NCI-H1092 treated with DMSO at 0.1 percent for 48 hours (cell line): ENCODE measurements around the gene OR7C2.
"Not testable (repeated sequence)": the region's sequence is repeated elsewhere in the genome, so short reads cannot be mapped to it uniquely, and the experiment has no call there.

Experiments
- DNase-seq: peaks from one replicate; lab custom pipeline; 2025; lab: John Stamatoyannopoulos, UW

OR7C2 gene

DNA sequence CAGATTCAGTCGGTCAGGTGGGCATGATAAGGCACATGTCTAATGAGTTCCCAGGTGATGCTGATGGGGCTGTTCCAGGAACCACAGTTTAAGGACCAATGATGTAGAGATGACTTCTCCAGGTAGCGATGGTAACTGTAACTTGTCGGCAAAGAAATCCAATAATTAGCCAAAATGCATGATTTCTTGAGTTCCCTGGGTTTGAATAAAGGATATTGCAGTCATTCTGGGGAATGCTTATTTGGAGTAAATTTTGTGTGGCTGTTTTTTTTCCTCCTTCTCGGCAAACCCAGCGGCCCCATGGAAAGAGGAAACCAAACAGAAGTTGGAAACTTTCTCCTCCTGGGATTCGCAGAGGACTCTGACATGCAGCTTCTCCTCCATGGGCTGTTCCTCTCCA, at the start of gene OR7C2:
Gene OR7C2 (plus strand): TSS at position 301 of the 400 bp plus-strand sequence. CDS start 0 bp downstream, at position 301.
- DNase-seq, result no peak

GRCh38 chr19:14901675-14902260, 39.5 kb upstream of the OR7C2 start:
- no peak for DNase-seq

DNA sequence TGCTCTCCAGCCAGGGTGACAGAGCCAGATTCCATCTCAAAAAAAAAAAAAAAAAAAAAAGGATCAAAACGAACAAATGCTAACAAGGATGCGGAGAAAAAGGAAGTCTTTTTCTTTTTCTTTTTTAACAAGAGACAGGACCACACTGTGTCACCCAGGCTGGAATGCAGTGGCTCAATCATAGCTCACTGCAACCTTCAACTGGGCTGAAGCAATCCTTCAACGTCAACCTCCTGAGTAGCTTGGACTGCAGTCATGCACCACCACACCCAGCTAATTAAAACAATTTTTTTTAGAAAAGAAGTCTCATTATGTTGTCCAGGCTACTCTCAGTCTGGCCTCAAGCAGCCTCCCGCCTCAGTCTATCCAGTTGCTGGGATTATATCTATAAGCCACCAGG, 34.6 kb upstream of the OR7C2 start:
- no peak for DNase-seq

GRCh38 chr19:14915116-14915515, 26.2 kb upstream of the OR7C2 start:
- no peak for DNase-seq

DNA sequence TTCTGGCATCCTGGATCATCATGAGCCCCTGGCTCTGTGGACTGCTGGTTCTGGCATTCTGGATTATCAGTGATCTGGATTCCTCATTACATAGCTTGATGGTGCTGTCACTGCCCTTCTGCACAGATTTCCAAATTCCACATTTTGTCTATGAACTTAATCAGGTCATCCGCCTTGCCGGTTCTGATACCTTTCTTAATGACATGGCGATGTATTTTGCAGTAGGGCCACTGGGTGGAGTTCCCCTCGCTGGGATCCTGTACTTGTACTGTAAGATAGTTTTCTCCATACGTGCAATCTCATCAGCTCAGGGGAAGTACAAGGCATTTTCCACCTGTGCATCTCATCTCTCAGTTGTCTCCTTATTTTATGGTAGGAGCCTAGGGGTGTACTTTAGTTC, 24.4 kb upstream of the OR7C2 start:
- no peak for DNase-seq

DNA sequence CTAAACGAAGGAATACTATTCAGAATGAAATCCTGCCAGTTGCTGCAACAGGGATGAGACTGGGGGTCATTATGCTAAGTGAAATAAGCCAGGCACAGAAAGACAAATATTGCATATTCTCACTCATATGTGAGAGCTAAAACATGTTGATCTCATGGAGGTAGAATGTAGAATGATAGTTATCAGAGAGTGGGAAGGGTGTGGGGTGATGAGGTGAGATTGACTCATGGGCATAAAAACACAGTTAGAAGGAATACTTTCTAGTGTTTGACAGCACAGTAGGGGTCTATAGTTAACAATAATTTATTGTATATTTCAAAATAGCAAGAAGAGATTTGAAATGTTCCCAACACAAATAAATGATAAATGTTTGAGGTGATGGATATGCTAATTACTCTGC, 7.8 kb upstream of the OR7C2 start:
- DNase-seq, result no peak

- no peak for DNase-seq
These were observed 1.0 kb upstream of the OR7C2 start for GRCh38 chr19:14940266-14940665.

DNA sequence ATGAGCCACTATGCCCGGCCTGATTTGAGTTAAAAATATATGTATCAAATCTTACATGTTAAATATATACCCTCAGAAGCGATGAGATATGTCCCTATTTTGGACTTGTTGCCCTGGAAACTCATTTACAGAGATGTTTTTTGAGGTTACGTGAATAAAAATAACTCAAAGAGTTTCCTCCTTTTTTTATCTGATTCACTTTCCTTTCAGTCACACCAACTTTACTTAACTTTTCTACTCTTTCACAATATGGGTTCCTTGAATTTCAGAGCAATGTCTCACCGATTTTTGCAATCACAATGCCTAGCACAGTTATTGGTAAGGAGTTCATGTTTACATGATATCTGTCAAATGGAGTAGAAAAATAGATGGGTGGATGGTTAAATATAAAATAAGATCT, 2.3 kb downstream of the OR7C2 start:
- DNase-seq, result no peak

- no peak for DNase-seq
These were observed 3.2 kb downstream of the OR7C2 start for GRCh38 chr19:14944456-14944855.

DNA sequence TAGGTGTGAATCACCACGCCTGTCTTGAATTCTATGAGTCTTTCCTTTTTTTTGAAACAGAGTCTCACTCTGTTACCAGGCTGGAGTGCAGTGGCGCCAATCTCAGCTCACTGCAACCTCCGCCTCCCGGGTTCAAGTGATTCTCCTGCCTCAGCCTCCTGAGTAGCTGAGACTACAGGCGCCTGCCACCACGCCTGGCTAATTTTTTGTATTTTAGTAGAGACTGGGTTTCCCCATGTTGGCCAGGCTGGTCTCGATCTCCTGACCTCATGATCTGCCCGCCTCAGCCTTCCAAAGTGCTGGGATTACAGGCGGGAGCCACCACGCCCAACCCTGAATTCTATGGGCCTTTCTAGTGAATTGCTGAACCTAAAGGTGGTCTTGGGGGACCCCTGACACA, 8.1 kb downstream of the OR7C2 start:
- not testable (repeated sequence) for DNase-seq

DNA sequence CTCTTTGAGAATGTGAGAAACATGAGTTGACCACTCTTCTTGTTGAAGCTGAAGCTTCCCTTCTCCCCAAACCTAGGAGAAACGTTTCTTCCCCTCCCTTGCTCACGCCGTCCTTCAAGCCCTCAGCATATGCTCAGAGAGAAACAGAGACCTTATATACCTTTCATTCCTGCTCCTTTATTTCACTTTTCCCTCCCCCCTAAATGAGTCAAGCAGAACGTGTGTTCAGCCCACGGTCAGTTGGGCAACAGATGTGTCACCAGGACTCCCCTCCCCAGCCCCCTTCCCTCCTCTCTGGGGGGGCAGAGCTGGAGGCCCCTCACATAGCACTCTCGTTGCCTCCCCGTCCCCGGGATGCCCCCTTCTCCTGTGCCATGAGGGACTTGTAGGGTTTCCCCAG, 8.6 kb downstream of the OR7C2 start:
- DNase-seq, result no peak

- no peak for DNase-seq
These were observed 9.1 kb downstream of the OR7C2 start for GRCh38 chr19:14950421-14950820.

DNA sequence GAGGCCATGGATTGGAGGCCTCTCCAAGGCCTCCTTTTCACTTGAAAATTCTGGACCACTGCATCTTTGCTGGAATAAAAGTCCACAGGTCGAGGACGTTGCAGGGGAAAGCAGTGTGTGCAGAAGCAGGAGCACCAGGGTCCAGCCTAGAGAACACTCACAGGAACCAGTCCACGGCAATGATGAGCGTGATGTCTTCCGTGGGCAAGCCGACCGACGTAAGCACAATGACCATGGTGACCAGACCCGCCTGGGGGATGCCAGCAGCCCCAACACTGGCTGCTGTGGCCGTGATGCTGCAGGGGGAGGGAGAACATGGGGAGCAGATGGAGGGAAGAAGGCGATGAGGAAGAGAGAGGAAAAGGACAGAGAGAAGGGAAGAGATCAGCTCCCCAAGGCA, 11.5 kb downstream of the OR7C2 start:
- DNase-seq, result no peak

DNA sequence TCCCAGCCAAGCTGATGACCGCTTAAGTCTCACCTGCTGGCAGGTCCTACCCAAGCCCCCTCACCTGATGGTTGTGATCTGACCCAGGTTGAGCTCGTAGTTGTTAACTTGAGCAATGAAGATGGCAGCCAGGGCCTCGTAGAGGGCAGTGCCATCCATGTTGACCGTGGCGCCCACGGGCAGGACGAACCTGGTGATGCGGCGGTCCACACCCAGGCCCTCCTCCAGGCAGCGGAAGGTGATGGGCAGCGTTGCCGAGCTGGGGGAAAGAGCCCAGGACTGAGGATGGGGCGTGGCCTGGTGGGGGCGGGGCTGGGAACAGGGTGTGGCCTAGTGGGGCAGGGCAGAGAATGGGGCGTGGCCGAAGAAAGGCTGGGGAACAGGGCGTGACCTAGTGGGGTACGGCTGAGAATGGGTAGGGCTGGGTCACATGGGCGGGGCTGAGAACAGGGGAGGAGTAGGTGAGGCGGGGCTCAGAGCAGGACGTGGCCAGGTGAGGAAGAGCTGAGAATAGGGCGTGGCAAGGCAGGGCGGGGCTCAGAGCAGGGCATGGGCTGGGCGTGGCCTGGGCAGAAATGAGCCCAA, 12.9 kb downstream of the OR7C2 start:
- DNase-seq, result no peak

DNA sequence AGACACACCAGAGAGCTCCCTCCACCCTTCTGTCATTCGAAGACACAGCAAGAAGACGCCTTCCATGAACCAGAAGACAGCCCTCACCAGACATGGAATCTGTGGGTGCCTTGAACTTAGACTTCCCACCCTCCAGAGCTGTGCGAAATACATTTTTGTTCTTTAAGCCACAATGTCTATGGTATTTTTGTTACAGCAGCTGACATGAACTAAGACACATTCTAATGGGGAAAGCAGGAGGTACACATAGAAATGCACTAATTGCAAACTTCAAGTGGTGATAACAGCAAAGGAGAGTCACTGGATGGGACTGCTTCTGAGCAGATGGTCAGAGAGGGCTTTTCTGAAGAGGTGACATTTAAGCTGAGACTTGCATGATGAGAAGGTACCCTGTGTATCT, 16.2 kb downstream of the OR7C2 start:
- DNase-seq, result no peak

- no peak for DNase-seq
These were observed 18.0 kb downstream of the OR7C2 start for GRCh38 chr19:14959263-14959662.

GRCh38 chr19:14961956-14962685, 20.8 kb downstream of the OR7C2 start:
- no peak for DNase-seq

- no peak for DNase-seq
These were observed 27.0 kb downstream of the OR7C2 start for GRCh38 chr19:14968247-14968646.

GRCh38 chr19:14971474-14971873, 30.2 kb downstream of the OR7C2 start:
- no peak for DNase-seq

DNA sequence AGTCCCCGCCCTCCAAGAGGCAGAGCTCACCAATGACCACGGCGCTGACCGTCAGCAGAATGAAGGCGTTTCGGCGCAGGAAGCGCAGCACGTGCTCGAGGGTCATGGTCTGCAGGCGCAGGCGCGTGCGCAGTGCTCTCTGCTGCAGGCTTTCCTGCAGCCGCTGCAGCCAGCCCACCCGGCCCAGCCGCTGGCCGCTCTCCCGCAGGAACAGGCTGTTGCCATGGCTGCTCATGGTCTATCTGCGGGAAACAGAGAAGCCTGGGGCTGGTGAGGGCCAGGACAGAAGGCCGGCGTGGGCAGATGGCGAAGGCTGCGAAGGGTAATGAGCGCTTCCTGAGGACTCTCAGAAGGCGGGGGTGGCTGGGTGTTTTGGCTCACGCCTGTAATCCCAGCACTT, 31.4 kb downstream of the OR7C2 start:
- DNase-seq, result no peak

- DNase-seq, result no peak
These were observed 33.2 kb downstream of the OR7C2 start for GRCh38 chr19:14974488-14974887.

- DNase-seq, result no peak
These were observed 35.8 kb downstream of the OR7C2 start for GRCh38 chr19:14977128-14977527.

GRCh38 chr19:14978161-14978776, 37.0 kb downstream of the OR7C2 start:
- no peak for DNase-seq
